HG03103 (cell line): ENCODE measurements around the gene EPB41L5.

Experiments used
- ATAC-seq: cut with Tn5 transposase; IDR thresholded peaks from one replicate; pipeline ENCODE4 v1.9.1; 2021; ENCODE audit warnings: low read depth; ENCODE audit not compliant: unreplicated experiment

The EPB41L5 gene

DNA sequence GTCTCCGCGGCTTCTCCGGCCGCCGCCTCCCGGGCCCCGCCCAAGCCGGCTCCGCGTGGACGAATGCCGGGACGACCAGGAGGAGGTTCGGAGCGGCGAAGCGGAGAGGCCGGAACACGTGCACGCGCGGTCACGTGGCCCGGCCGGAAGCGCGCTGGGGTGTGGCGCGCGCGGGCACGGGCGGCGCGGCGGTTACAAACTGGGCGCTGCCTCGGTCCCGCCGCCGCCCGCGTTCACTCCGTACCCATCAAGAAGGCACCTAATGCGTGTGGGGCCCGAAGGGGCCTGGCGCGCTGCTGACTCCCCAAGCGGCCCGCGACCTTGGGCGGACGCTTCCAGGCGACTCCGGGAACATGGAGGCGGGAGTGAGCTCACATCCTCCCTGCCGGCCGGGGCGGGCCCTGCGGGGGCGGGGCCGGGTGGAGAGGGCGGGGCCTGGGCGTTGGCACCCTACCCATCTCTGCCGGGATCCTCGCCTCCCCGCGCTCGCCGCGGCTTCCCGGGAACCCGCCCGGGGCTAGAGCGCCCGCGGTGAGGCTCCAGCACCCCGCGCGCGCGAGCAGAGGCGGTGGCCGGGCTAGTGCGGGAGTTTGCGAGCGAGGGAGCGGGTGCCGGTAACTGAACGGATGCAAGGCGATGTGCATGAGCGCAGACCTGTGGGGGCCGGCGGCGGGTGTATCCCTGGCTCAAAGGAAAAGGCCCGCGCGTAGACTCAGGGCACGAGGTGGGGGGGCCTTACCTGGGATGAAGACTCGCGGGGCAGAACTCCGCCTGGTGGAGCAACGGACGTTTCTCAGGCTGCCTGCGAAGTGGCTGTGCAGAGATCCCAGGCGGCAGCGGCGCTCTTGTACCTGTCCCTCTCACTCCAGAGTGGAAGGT, 210.4 kb downstream of the EPB41L5 start, which contains the start of gene TMEM185B:
TSS of gene TMEM185B (minus strand) at position 367 of the 879 bp plus-strand sequence. CDS start 424 bp downstream, outside the sequence.
- ATAC-seq = peak; percentile 83

- ATAC-seq = no peak
These were observed 211.4 kb downstream of the EPB41L5 start for GRCh38 chr2:120224256-120224655.

DNA sequence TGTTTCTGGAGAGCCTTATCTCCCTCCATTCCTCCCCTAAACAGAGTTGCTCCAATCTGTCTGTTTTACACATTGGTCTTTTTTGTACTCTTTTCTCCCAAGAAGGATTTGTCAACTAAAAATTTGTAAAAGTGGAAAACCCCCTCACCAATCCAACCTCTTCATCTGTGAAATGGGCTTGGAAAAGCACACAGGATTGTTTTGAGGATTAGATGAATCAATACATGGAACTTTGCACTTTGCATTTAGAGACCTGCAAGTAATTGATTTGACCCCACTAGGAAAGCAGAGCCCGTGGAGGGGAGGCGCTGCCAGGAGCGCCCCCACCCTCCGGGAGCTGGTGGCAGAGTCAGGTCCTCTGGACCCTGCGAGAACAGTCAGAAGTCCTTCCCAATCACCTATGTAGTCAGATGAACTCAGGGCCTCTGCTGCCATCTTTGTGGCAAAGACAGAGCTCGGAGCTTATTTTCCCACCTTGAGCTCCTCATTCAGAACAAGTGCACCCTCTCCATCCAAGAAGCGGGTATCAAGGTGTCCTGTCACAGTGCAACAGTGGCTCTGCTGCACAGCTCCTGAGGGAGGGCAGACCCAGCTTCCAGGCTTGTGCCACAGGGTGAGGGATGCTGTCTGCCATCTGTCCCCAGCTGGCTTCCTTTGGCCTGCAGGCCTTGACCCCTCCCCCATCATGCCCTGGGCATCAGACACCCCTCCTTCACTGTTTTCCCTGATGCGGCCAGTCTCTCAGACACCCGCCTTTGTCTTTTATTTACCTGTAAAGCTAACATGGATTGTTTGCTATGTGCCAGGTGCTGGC, 212.1 kb downstream of the EPB41L5 start:
- no peak for ATAC-seq

GRCh38 chr2:120225549-120226065, 212.7 kb downstream of the EPB41L5 start:
- no peak for ATAC-seq

- ATAC-seq = no peak
These were observed 213.4 kb downstream of the EPB41L5 start for GRCh38 chr2:120226316-120226715.

GRCh38 chr2:120227111-120227991, 214.5 kb downstream of the EPB41L5 start:
- ATAC-seq = no peak

DNA sequence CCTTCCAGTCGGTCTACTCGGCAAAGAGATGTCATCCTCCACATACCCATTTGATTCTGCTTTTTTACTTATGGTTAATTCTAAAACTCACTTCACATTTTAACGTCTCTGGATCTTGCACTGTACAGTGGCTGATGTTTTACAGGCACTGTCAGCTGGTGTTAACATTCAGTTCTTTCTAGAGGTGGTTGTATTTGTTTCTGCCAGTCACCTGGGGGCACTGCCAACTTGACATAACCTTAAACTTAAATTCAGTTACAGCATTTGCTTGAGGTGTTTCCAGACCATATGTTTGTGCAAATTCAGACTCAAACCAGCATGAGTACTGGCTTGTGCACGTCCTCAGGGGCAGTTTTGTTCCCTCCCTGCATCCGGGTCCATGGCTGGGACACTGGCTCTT, 215.6 kb downstream of the EPB41L5 start:
- ATAC-seq = no peak
